Islet precursor cell (in vitro differentiated cells): ENCODE measurements around the gene POLR2J3.
"Not testable (repeated sequence)": the region's sequence is repeated elsewhere in the genome, so short reads cannot be mapped to it uniquely, and the experiment has no call there.

ENCODE experiments used
- DNase-seq: peaks from one replicate; pipeline ENCODE4 v3.0.0-alpha.2; 2018

Gene POLR2J3

DNA sequence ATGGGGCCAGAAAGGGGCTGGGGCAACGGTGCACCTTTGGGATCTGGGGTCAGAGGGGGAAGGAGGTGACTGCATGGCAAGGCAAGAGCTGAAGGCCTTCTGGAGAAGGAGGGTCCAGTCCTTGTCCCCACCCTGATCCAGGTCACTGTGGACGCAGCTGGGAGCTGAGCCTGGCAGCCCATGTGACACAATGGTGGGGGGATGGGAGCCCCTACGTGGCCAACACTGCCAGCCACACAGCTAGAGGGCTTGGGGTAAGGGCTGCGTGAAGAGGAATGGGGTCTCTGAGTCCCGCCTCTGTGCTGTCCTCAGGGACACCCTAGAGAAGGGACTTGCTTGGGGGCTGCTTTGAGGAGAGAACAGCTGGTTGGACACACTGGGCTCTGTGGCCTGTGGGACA is 9.3 kb upstream of the POLR2J3 start:
- not testable (repeated sequence) for DNase-seq

DNA sequence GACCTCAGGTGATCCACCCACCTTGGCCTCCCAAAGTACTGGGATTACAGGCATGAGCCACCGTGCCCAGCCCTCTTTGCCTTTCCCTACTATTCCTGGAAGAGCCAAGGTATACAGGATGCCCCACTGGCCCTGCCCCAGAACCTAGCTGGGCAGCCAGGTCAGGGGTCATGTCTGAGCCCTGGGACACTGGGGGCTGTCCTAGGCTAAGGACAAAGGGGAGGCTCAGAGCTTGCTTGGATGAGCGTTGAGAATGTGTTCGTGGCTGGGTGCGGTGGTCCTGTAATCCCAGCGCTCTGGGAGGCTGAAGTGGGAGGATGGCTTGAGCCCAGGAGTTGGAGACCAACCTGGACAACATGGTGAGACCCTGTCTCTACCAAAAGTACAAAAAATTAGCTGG is 6.1 kb upstream of the POLR2J3 start:
- not testable (repeated sequence) for DNase-seq

- not testable (repeated sequence) for DNase-seq
These were observed 5.2 kb upstream of the POLR2J3 start for GRCh38 chr7:102577315-102578240.

DNA sequence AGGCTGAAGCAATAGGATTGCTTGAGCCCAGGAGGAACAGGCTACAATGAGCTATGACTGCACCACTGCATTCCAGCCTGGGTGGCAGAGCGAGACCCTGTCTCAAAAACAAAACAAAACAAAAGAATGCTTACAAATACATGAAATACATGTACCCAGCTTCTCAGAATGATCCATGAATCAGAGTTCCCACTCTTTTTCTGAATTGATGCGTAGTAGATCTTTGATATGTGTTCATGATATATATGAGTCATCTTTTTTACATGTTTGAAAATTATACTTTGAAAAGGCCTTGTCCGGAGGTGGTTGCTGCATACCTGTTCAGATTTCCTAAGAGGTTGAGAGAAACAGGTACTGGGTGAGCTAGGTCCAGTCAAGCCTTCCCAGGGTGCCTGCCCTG is 4.0 kb upstream of the POLR2J3 start:
- not testable (repeated sequence) for DNase-seq

- not testable (repeated sequence) for DNase-seq
These were observed 2.2 kb upstream of the POLR2J3 start for GRCh38 chr7:102574607-102575006.

DNA sequence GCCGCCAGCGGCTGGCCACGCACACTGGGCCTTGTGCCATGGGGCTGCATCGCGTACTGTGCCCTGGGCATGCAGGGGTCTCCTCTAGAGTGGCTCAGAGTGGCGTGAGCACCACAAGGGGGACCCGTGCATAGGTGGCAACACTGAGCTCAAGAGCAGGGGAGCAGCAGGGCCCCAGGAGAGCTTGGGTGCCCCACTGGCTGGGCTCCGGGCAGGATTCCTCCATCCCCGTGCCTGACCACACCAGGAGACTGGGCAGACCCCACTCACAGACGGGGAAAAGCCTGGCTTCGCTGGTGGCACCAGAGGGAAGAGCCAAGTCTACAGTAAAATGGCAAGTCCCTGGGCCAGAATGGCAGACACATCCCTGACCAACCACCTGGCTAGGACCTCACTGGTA is 3.8 kb downstream of the POLR2J3 start:
- DNase-seq = not testable (repeated sequence)

DNA sequence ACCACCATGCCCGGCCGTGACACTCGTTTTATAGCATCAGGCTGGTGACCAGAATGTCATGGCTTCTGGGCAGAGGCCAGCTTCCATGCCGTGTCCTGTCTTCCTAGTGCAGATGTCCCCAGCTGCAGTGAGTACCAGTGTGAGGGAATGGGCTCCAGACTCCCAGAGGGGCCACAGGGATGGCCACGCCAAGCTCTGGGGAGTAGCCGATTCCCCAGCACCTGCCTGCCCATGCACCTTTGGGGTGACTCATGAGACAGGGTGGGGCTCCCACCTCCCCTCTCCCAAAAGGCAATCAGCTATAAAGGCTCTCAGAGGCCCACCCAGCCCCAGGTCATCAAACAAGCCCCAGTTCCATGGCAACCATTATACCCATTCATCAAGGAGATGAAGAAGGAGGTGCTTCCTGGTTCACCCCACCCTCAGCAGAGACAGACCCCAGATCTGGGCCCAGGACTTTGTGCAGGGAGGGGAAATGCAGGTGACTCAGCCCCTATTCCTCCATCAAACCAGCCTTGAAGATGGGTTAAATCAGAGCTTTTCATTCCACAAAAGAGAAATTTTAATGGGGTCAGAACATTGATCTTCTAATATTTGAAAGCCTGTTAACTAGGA is 21.5 kb downstream of the POLR2J3 start, which contains the start of gene SPDYE2:
Gene SPDYE2 (plus strand): TSS at position 419 of the 615 bp plus-strand sequence. CDS start 2,030 bp downstream, outside the sequence.
- DNase-seq = not testable (repeated sequence)

DNA sequence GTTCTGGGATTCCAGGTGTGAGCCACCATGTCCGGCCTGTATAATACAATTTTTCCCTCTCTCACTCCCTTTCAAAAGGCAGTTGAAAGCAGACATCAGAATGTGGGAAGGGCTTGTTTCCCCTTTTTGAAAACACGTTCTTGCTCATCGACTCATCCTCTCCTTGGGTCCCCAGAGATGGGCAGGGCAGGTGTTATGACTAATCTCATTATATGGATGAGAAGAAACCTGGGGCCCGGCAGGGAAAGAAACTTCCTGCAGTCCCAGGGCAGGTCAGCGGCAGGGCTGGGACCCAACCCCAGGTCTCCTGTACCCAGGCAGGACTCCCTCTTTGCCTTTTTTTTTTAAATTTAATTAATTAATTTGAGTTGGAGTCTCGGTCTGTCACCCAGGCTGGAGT is 26.0 kb downstream of the POLR2J3 start:
- DNase-seq = not testable (repeated sequence)

DNA sequence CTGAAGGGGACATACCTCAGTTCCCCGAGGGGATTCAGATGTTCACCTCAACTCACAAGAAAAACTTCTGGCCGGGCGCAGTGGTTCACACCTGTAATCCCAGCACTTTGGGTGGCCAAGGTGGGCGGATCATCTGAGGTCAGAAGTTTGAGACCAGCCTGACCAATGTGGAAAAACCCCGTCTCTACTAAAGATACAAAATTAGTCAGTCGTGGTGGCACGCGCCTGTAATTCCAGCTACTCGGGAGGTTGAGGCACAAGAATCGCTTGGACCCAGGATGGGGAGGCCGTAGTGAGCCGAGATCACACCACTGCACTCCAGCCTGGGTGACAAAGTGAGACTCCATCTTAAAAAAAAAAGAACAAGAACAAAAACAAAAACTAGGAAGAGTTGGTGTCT is 27.1 kb downstream of the POLR2J3 start:
- not testable (repeated sequence) for DNase-seq

DNA sequence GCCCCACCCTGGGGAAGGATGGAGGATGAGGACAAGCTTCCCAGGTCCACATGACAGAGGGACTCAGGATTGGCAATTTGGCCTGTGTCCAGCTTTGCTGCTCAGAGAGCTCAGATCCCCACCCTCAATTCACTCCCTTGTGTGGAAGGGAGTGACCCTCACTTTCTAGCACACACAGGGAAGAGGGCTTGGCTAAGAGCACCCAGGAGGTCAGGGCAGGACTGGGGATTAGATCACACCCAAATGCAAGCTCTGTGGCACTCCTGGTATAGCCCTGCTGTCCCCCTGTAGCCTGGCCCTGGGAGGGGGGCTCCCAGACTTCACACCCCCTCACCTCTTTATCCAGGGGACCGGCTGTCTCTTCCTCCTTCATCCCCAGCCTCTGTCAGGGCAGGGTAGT is 28.0 kb downstream of the POLR2J3 start:
- DNase-seq = not testable (repeated sequence)

DNA sequence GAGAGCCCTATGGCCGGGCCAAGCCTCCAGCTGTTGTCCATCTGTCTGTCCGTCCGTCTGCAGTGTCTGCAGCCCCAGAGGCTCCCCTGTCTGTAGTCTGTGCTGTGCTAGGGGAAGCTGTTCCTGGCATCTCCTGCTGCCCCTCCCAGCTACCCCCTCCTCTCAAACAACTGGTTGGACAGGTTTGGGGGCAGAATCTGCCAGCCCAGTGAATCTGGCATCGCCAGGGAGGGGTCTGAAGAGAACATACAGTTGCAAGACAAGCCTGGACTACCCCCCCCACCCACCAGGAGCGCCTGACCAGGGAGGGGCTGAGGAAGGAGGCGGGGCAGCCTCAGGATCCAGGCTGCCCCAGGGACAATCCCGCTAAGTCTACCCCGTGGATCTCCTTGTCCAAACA is 28.8 kb downstream of the POLR2J3 start, which contains the start of gene UPK3BL2:
Gene UPK3BL2 (minus strand): TSS at position 101 of the 400 bp plus-strand sequence. CDS start 60 bp downstream, at position 41.
- DNase-seq = not testable (repeated sequence)

GRCh38 chr7:102542771-102543170 is 29.6 kb downstream of the POLR2J3 start:
- not testable (repeated sequence) for DNase-seq

- not testable (repeated sequence) for DNase-seq
These were observed 30.3 kb downstream of the POLR2J3 start for GRCh38 chr7:102542083-102542482.

GRCh38 chr7:102540604-102541003 is 31.8 kb downstream of the POLR2J3 start:
- DNase-seq = not testable (repeated sequence)

- not testable (repeated sequence) for DNase-seq
These were observed 37.2 kb downstream of the POLR2J3 start for GRCh38 chr7:102535062-102535615.

DNA sequence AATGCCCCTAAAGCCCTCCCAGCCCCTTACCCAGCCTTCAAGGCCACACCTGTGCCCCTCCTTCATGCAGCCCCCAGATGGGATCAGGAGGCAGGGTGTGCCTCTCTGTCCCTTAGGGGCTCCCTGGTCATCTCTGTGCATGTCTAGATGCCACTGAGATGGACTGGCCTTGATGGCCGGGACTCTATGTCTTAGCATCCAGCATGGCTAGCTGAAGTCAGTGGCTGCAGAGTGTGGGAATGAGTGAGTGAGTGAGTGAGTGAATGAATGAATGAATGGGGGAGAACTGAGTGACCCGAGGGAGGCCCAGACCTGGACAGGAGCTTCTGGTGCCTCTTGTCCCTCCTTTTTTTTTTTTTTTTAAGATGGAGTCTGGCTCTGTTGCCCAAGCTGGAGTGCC is 40.3 kb downstream of the POLR2J3 start:
- not testable (repeated sequence) for DNase-seq

DNA sequence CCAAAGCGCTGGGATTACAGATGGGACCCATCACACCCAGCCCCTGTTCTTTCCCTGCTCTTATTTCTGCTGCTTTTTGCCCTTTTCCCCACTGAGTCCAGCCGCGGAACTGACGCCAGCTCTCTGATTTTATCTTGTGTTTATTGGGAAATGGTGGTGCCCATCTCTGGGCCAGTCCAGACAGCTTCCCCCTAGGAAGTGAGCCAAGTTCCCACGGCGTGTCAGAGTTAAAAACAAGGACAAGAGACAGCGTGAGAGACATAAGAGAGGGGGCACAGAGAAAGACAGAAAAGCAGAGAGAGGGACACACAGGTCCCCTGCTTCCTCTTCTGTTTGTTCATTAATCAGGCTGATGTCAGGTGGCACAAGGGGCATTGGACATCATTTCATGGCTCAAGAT is 40.8 kb downstream of the POLR2J3 start:
- not testable (repeated sequence) for DNase-seq

- not testable (repeated sequence) for DNase-seq
These were observed 44.3 kb downstream of the POLR2J3 start for GRCh38 chr7:102527822-102528793.

DNA sequence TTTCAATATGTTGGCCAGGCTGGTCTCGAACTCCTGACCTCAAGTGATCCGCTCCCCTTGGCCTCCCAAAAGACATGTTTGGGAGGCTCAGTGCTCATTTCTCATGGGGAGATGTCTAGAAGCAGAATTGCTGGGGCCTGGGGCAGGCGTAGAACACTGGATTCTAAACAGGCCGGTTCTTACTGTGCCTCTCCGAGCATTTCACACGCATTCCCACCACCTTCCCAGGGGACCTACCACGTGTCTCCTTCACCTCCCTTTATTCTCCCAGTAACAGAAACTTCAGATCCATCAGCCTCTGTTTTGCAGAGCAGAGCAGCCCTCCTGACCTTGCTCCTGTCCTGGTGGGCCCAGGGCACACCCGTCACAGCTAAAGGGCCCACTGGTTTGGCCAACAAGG is 45.2 kb downstream of the POLR2J3 start:
- DNase-seq = not testable (repeated sequence)

DNA sequence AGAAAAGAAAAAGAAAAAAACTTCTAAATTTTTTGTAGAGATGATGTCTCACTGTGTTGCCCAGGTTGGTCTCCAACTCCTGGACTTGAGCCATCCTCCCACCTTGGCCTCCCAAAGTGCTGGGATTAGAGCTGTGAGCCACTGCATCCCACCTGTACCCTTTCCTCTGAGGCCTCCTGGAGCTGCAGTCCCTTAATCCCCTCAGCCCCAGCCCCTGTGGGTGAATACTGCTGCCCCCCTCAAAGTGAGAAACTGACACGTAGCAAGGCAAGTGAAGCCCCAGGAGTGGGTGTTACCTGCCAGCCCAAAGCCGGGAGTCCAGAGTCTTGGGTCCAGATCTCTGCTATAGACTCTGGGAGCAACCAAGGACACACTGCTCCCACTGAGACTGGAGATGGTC is 47.6 kb downstream of the POLR2J3 start:
- not testable (repeated sequence) for DNase-seq

GRCh38 chr7:102520797-102521196 is 51.6 kb downstream of the POLR2J3 start:
- DNase-seq = not testable (repeated sequence)

DNA sequence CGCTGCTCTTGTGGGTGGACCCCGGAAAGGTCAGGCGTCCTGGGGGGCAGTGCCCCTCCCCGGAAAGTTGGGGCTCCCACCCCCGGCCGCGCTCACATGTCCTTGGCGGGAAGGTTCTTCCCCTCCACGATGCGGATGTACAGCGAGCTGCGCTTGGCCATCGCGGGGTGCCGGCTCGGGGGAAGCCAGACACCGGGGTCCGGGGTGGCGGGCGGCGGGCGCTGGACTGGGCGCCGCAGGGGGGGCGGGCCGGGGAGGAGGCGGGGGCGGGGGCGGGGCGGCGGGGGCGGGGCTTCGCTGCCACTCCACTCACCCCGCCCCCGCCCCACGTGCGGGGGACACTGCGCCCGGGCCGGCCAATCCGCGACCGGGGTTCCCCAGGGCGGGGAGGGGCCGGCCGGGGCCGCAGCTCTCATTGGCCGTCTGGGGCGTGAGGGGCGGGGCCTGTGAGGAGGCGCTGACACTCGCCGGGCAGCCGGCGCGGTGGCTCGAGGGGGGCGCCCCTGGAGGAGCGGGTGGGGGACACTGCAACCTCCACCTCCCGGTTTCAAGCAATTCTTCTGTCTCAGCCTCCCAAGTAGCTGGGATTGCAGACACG is 54.7 kb downstream of the POLR2J3 start, which contains the start of gene RASA4B:
Gene RASA4B (minus strand): TSS at position 228 of the 598 bp plus-strand sequence. CDS start 67 bp downstream, at position 161.
- peak; percentile 24 for DNase-seq
